GM21528 (cell line): ENCODE results near the gene MSH4.
"Not testable (repeated sequence)": the region's sequence is repeated elsewhere in the genome, so short reads cannot be mapped to it uniquely, and the experiment has no call there.

Experiments used
- ATAC-seq: cut with Tn5 transposase; IDR thresholded peaks from one replicate; pipeline ENCODE4 v1.9.1; 2021; ENCODE audit warnings: mild to moderate bottlenecking, moderate library complexity; ENCODE audit not compliant: unreplicated experiment, low FRiP score

MSH4 gene

GRCh38 chr1:75916834-75917233 is 120.2 kb downstream of the MSH4 start:
- no peak for ATAC-seq

- ATAC-seq: no peak
Measured at GRCh38 chr1:75922698-75923097, 126.0 kb downstream of the MSH4 start.

GRCh38 chr1:75932304-75932703 is 135.6 kb downstream of the MSH4 start, which contains the start of gene ASB17:
ASB17 (minus strand) TSS chr1:75932404; CDS start chr1:75932291, 113 bp downstream.
- no peak for ATAC-seq

GRCh38 chr1:75937034-75937433 is 140.4 kb downstream of the MSH4 start:
- no peak for ATAC-seq

- not testable (repeated sequence) for ATAC-seq
Measured at GRCh38 chr1:75943037-75943436, 146.4 kb downstream of the MSH4 start.

GRCh38 chr1:75950176-75950575 is 153.5 kb downstream of the MSH4 start:
- no peak for ATAC-seq

GRCh38 chr1:75952016-75952415 is 155.3 kb downstream of the MSH4 start:
- no peak for ATAC-seq

- ATAC-seq: no peak
Measured at GRCh38 chr1:75953461-75953860, 156.8 kb downstream of the MSH4 start.

GRCh38 chr1:75954586-75954985 is 157.9 kb downstream of the MSH4 start:
- no peak for ATAC-seq
